LoVo (cell line): ENCODE results near the gene ADGRG6.
"Not testable (repeated sequence)": the region's sequence is repeated elsewhere in the genome, so short reads cannot be mapped to it uniquely, and the experiment has no call there.

Source experiments
- DNase-seq: peaks from one replicate; pipeline ENCODE4 v3.0.0-alpha.2; 2016; ENCODE audit warnings: low spot score

Gene ADGRG6

DNA sequence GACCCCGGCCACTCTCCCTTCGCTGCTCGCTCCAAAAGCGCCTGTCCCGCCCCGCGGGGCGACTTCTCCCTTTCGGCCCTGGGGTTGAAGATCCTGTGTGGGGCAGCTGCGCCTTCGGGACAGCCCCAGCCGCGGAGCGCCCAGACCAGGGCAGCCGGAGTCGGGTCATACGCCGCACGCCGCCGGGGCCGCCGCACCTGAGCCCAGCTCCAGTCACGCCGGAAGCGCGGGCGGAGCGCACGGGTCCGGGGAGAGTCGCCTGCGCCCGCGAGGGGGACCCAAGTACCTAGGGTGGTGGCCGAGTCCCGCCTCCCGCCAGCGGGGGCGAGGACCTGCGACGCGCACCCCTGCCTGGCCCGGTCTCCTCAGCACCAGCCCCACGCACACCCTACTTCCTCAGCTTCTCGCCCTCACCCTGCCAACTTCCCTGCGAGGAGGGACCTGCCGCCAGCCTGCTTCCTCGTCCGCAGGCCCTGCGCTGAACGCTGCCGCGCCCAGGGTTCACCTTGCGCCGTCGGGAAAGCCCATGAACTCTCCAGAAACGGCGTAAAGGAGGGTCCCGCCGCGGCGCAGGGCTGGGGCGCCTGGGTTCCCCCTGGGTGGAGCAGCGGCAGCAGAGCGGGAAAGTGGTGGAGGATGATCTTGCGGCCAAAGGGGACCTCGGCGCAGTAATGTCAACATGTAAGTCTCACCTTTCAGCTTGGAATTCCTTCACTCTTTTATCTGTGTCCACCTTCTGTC is at the start of gene ADGRG6:
TSS of gene ADGRG6 (plus strand) at position 357 of the 741 bp plus-strand sequence. CDS start at position 680, 323 bp downstream.
- peak; percentile 77 for DNase-seq

DNA sequence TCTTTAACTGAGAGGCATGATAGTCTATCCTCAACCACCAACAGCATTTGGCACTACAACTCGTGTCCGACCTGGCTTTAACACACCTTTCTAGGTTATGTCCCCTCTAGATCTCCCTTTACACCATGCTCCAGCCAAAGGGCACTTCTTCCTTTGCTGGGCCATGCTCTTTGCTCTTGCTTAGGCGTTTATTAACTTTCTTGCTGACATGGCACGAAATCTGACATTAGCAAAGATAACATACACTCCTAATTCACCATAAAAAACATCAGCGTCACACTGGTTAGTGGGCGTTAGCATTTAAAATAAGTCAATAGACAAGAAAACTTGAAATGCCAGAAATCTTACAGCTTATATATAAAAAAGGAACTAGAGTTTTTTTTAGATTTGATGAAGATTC is 47.3 kb upstream of the ADGRG6 start:
- no peak for DNase-seq

DNA sequence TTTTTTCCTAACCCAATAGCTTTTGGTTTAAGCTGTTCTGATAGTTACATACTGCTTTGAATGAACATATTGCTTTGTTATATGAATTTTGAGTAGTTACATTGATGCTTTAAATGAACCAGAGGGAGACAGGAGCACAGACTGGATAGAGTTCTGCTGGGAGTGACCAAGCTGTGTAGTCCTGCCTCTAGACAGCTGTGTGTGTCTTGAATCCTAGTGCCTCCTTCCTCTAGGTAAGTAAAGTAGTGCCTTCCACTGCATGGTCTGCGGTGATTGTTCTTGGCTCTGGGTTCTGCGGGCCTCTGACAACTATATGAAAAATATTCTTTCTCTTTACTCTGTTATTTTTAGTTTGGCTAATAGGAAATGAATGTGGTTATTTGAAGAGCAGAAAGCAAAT is 46.0 kb upstream of the ADGRG6 start:
- DNase-seq = no peak

GRCh38 chr6:142258305-142258704 is 43.5 kb upstream of the ADGRG6 start:
- no peak for DNase-seq

- DNase-seq = no peak
Observed at GRCh38 chr6:142258757-142259156, 43.0 kb upstream of the ADGRG6 start.

DNA sequence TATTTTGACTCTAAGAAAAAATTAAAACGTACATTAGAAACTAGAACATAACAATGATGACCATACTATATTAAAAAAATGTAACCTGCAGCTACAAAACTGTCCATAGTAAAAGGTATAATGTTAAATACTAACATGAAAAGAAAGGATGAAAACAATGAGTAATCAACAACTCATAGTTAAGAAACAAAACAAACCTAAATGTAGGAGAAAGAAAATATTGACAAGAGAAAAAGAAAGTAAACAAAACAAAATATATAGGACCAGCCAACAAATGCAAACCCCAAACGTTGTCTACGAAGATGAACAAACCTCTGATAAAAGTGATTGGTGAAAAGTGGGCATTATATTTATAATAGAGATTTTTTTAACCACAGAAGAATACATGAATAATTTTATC is 41.1 kb upstream of the ADGRG6 start:
- no peak for DNase-seq

DNA sequence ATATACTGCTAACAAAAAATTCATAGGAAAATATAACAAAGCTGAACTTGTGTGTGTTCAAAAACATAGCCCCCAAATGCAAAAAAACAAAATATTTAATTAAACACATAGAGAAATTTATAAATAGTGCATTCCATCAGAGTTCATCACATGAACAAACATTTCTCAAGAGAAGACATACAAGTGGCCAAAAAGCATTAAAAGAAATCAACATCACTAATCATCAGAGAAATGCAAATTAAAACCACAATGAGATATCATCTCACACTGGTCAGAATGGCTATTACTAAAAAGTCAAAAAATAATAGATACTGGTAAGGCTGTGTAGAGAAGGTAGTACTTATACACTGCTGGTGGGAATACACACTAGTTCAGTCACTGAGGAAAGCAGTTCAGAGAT is 39.6 kb upstream of the ADGRG6 start:
- DNase-seq = no peak

DNA sequence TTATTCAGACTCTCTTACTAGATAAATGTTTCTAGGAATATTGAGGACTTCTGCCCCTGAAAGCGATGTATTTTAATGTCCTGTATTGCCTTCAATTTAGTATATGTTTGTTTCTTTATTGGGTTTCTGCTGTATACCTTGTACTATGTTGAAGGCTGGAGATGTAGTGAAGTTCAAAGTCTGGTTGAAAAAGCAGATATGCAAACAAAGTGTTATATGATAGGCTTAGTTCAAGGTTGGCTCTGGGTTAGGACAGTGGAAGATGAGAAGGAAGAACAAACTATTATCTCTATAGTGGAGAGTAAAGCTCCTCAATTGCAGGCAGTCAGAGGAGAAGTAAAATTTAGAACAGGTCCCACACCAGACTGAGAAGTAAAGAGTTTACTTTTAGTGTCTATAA is 36.3 kb upstream of the ADGRG6 start:
- DNase-seq = no peak

DNA sequence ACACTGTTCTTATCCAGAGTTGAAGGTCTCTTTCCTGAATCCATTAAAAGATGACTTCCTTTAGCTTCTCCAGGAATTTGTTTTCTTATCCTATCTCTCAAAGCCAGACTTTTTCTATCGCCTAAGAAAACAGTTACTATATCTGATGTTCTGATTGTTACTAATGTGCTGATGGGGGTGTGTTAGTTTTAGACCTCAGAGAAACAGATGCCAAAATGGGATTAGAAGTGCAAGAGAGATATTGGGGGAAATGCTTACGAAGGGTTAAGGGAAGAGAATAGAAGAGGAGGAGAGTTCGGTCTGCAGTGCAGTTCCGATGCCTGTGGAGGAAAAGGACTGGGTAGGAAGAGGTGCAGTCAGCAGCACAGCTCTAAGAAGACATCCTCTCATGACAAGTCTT is 35.7 kb upstream of the ADGRG6 start:
- no peak for DNase-seq

DNA sequence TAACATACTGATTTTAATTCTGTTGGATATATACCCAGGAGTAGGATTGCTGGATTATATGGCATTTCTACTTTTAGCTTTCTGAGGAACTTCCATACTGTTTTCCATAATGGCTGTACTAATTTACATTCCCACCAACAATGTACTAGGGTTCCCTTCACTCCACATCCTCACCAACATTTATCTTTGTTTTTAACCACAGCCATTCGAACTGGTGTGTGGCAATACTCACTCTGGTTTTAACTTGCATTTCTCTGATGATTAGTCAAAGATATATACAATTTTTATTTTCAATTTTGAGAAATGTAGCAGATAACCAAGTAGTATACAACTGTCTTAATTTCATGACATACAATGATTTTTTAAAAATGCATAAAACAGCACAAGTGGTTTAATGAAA is 30.3 kb upstream of the ADGRG6 start:
- DNase-seq = no peak

- DNase-seq = no peak
Observed at GRCh38 chr6:142274656-142275055, 27.2 kb upstream of the ADGRG6 start.

DNA sequence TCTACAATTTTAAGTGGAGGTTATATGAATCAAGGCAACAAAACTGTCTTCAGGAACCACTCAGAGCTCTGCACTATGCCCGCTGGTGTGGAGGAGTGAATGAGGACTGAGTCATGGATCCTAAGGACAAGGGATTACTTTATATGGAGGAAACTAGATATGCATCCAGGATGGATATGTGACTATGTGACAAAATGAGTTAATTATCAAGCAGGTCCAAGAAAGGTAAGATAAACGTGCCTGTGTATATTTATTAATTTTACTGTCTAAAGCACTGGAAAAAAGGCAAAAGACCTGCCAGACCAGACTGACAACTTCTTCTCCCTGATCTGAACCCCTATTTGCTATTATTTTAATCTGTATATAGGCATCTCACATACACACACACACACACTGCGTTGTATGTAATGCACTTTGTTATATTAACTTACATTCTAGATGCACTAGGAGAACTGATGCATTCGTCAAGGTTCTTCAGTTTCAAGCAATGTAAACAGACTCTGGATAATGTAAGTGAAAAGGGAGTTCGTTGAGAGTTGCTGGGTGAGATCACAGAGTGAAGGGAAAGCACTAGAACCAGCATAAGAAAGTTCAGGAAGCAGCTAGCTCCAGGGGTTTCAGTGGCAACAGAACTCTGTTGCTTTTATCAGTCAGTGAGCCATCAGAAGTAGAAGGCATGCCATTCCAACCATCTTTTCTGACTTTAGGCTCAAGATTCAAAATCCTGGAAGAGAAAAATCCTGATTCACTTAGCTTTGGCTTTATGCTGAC is 26.4 kb upstream of the ADGRG6 start:
- DNase-seq = no peak

GRCh38 chr6:142276256-142276655 is 25.6 kb upstream of the ADGRG6 start:
- no peak for DNase-seq

DNA sequence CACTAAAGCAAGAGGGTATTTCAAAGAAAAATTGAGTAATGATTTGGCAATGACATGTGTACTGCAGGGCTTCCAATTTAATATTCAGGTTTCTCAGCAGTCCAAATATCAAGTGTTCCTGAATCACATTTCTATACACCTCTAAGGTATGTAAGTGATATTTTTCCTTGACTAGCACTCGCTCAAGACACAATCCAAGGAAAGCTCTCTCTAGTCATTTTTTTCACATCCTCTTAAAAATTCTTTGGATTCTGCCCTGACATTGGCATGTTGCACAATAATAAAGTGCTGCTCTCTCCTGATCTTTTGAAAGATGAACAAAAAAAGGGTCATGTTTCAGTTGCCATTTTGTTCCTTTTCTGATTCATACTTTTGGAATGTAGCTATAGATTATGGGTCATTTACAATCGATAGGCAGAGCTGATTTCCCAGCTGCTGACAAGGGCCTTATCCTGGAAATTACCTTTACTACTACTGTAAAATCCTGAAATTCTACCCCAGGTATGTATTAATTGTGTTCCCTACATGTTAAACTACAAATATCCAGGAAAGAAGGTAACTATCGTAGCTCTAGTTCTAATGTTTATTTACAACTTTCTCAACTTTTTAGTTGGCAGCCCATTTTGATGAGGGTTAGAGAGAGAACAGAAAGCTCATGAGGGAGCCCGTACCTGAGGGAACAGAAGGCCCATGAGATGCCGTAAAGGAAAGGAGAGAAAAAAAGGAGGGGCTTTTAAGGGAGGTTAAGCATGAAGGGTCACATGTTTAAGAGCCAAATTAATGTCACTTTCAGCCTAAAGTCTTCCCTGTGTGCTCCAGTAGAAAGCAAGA is 22.2 kb upstream of the ADGRG6 start:
- DNase-seq = no peak

- DNase-seq = no peak
Observed at GRCh38 chr6:142280265-142280664, 21.5 kb upstream of the ADGRG6 start.

- no peak for DNase-seq
Observed at GRCh38 chr6:142280927-142281326, 20.9 kb upstream of the ADGRG6 start.

DNA sequence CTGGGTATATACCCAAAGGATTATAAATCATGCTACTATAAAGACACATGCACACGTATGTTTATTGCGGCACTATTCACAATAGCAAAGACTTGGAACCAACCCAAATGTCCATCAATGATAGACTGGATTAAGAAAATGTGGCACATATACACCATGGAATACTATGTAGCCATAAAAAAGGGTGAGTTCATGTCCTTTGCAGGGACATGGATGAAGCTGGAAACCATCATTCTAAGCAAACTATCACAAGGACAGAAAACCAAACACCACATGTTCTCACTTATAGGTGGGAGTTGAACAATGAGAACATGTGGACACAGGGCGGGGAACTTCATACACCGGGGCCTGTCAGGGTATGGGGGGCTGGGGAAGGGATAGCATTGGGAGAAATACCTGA is 18.7 kb upstream of the ADGRG6 start:
- DNase-seq = not testable (repeated sequence)

DNA sequence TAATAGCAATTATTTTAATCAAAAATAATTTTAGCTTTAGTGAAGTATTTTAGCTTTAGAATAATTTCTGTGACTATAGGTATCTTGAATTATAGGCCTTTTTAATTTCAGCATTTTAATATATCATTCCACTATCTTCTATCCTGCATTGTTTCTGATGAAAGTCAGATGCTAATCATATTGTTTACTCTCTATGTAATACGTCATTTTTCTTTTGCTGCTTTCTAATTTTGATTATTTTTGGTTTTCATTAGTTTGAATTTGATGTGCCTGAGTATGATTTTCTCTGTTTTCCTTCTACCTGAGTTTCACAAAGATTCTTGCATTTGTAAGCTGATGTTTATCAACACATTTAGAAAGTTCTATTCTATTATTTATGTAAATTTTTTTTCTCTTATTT is 17.4 kb upstream of the ADGRG6 start:
- DNase-seq = no peak

GRCh38 chr6:142285235-142286087 is 16.3 kb upstream of the ADGRG6 start:
- DNase-seq = no peak

- no peak for DNase-seq
Observed at GRCh38 chr6:142286088-142286409, 15.8 kb upstream of the ADGRG6 start.

DNA sequence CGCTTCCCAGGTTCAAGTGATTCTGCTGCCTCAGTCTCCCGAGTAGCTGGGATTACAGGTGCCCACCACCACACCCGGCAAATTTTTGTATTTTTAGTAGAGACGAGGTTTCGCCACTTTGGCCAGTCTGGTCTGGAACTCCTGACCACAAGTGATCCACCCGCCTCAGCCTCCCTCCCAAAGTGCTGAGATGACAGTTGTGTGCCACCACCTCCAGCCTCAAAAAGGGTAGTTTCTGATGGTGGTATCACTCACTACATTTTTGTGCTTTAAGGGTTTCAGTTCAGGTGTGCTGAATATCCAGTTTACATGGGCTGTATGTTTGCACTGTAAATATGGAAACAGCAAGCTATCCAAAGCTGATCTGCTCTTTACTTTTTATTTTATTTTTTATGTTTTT is 12.1 kb upstream of the ADGRG6 start:
- no peak for DNase-seq

DNA sequence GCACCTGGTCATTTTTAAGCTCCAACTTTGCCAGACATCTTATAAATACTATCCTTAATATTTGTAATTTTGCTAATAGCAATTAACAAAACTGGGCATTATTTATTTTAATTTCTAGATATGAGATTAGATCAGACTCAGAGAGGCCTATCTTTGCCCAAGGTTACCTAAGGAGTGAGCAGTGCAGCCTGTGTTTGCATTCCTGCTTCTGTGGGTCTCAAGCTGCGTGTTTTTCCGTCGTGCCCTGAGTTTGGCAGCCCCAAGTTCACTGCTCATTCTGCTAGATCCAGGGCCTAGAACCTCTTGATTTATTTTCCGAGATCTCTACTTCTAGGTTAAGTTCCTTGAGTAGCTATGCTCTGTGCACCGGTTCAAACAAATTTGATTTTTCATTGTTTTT is 11.0 kb upstream of the ADGRG6 start:
- no peak for DNase-seq
